Epithelial cell of proximal tubule (primary cell): Measurements from ENCODE around the gene DCBLD2. TPM values are rescaled to one million over a fixed set of nuclear protein-coding genes. Genes with fewer than 3 reads are reported as not detected.
A peak's percentile ranks its signal among the peaks of the same experiment; 100 is the strongest.
"Not testable (repeated sequence)": the region's sequence is repeated elsewhere in the genome, so short reads cannot be mapped to it uniquely, and the experiment has no call there.

Experiments used
- DNase-seq: peaks from one replicate; pipeline ENCODE4 v3.0.0-alpha.2; 2011; ENCODE audit warnings: low read depth
- H3K4me3 ChIP-seq: 2 replicates; pipeline ENCODE4 v1.5.1; 2011; ENCODE audit warnings: low read depth, mild to moderate bottlenecking, low read length
- CTCF ChIP-seq: conservative IDR thresholded peaks from 2 replicates; pipeline ENCODE4 v1.5.1; 2012; ENCODE audit warnings: low read depth, mild to moderate bottlenecking, low read length
- total RNA-seq: library from RNA; depleted of rRNA; stranded (reverse); fragments of >200 nt; gene quantifications from 2 replicates; pipeline ENCODE4 v1.2.3, GENCODE V29; 2015

DCBLD2 gene
- total RNA-seq, 1 donor from 2014 or later = 846 TPM

GRCh38 chr3:98885851-98886250, 15.6 kb downstream of the DCBLD2 start:
- DNase-seq = no peak
- H3K4me3 ChIP-seq = peak overlapping the region; percentile 95
- no peak for TF ChIP-seq CTCF

- no peak for DNase-seq
- TF ChIP-seq CTCF = no peak
- peak overlapping the region; percentile 95 for H3K4me3 ChIP-seq
Measured at GRCh38 chr3:98884675-98885371, 16.7 kb downstream of the DCBLD2 start.

- DNase-seq, H3K4me3 ChIP-seq: not testable (repeated sequence)
Measured at GRCh38 chr3:98882614-98883333, 18.7 kb downstream of the DCBLD2 start.

- no peak for TF ChIP-seq CTCF
- no peak overlapping the region for H3K4me3 ChIP-seq
- DNase-seq = no peak
Measured at GRCh38 chr3:98877132-98877531, 24.4 kb downstream of the DCBLD2 start.

GRCh38 chr3:98875535-98875934, 26.0 kb downstream of the DCBLD2 start:
- no peak for TF ChIP-seq CTCF

GRCh38 chr3:98874602-98875249, 26.8 kb downstream of the DCBLD2 start:
- no peak for DNase-seq
- no peak for TF ChIP-seq CTCF
- no peak overlapping the region for H3K4me3 ChIP-seq

More at GRCh38 chr3:98875535-98875934, 26.0 kb downstream of the DCBLD2 start:
- no peak overlapping the region for H3K4me3 ChIP-seq
- no peak for DNase-seq

- no peak for TF ChIP-seq CTCF
- no peak for DNase-seq
- H3K4me3 ChIP-seq = no peak overlapping the region
Measured at GRCh38 chr3:98869391-98869790, 32.1 kb downstream of the DCBLD2 start.

GRCh38 chr3:98857971-98858370, 43.5 kb downstream of the DCBLD2 start:
- DNase-seq, H3K4me3 ChIP-seq: not testable (repeated sequence)

GRCh38 chr3:98857258-98857657, 44.2 kb downstream of the DCBLD2 start:
- not testable (repeated sequence) for DNase-seq, H3K4me3 ChIP-seq
